Gastroesophageal sphincter (tissue), 3 donors: ENCODE data around the gene FADS3.

Source experiments
- POLR2AphosphoS5 ChIP-seq: sonication (generic); formaldehyde crosslinking; IDR thresholded peaks from one replicate; pipeline ENCODE4 v1.6.1; 2017; ENCODE audit warnings: antibody characterized with exemption
- TF ChIP-seq, protein P1 (sequence below), 4 experiments: fragments of 200-600 bp in 2 of 4; fragments of 450-650 bp in 2 of 4; sonication (generic) in 1 of 4; IDR thresholded peaks; one replicate each; pipeline ENCODE4 v1.5.1; 2017 to 2019; ENCODE audit warnings: antibody characterized with exemption in 4 of 4, mild to moderate bottlenecking in 2 of 4, moderate library complexity in 2 of 4

DNA sequence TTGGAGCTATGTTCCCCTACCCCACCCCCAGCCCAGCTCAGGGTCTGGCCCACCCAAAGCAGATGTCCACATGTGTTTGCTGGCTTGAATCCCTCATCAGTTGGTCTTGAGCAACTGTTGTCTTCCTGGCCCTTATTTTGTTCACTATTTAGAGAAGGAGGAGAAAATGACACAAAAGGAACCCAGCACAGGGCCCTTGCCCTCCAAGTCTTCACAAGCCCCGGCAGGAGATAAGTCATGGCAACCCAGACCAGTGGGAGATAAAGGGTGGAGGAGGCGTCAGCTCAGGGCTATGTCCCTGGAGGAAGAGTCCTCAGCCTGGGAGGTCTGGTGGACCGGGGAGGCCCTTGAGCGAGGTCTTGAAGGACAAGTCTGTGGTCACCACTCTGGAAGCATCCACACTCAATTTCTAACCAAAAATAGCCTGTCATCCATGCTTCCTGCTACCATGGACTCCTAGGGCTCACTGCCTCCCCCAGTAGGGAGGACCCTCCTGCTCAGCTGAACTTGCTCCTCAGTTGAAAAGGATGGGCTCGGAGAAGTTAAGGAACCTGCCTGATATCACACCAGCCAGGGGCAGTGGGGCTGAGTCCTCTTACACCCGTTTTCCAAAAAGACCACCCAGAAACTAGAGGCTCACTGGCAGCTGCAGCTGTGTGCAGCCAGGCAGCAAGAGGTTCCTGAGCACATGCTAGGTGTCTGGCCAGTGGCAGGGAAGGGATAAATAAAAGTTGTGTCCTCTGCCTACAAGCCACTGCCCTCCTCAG, 27.8 kb upstream of the FADS3 start:
- TF ChIP-seq, protein P1, sequence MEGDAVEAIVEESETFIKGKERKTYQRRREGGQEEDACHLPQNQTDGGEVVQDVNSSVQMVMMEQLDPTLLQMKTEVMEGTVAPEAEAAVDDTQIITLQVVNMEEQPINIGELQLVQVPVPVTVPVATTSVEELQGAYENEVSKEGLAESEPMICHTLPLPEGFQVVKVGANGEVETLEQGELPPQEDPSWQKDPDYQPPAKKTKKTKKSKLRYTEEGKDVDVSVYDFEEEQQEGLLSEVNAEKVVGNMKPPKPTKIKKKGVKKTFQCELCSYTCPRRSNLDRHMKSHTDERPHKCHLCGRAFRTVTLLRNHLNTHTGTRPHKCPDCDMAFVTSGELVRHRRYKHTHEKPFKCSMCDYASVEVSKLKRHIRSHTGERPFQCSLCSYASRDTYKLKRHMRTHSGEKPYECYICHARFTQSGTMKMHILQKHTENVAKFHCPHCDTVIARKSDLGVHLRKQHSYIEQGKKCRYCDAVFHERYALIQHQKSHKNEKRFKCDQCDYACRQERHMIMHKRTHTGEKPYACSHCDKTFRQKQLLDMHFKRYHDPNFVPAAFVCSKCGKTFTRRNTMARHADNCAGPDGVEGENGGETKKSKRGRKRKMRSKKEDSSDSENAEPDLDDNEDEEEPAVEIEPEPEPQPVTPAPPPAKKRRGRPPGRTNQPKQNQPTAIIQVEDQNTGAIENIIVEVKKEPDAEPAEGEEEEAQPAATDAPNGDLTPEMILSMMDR (IDR thresholded peaks at IDR 0.05), result no peak
- TF ChIP-seq POLR2AphosphoS5, result no peak
